OCI-LY3 (cell line): ENCODE results near the gene SYT1.

ENCODE experiments used
- EZH2phosphoT487 ChIP-seq: fragments of 200-600 bp; shearing (Covaris generic); IDR thresholded peaks from 2 replicates; pipeline ENCODE4 v1.6.1; 2018; ENCODE audit warnings: antibody characterized with exemption, mixed run types, low read depth
- TF ChIP-seq, protein P1 (sequence below): fragments of 200-600, 300-600 bp; sonication (generic); IDR thresholded peaks from 2 replicates; pipeline ENCODE4 v1.5.1; 2014; ENCODE audit warnings: antibody characterized with exemption, low read length, low read depth

DNA sequence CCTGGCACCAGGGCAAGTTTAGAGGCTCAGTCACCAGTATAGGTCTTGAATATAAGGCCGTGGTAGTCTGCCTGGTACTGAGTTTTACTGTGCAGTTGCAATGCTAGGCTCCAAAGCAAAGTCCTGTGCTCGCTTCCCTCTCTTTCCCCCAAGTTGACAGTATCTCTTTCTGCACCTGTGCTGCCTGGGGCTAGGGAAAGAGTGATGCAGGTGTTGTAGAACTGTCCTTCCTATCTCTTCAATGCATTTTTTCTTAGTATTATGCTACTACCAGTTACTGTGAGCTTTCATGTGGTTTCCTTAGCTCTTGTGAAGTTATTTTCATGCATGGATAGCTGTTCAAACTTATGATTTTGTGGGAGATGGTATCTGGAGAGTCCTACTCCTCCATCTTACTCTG lies 359.2 kb downstream of the SYT1 start:
- TF ChIP-seq, protein P1, sequence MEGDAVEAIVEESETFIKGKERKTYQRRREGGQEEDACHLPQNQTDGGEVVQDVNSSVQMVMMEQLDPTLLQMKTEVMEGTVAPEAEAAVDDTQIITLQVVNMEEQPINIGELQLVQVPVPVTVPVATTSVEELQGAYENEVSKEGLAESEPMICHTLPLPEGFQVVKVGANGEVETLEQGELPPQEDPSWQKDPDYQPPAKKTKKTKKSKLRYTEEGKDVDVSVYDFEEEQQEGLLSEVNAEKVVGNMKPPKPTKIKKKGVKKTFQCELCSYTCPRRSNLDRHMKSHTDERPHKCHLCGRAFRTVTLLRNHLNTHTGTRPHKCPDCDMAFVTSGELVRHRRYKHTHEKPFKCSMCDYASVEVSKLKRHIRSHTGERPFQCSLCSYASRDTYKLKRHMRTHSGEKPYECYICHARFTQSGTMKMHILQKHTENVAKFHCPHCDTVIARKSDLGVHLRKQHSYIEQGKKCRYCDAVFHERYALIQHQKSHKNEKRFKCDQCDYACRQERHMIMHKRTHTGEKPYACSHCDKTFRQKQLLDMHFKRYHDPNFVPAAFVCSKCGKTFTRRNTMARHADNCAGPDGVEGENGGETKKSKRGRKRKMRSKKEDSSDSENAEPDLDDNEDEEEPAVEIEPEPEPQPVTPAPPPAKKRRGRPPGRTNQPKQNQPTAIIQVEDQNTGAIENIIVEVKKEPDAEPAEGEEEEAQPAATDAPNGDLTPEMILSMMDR, result no peak
- TF ChIP-seq EZH2phosphoT487, result no peak
